ENCODE results near the gene CHCHD2. TPM values are rescaled to one million over a fixed set of nuclear protein-coding genes. Genes with fewer than 3 reads are reported as not detected.
A peak's percentile ranks its signal among the peaks of the same experiment; 100 is the strongest.

Gene CHCHD2
- total and polyA plus RNA-seq, 2 of the 13 experiments (the other 11 are each of a cell fraction or from before 2014, with no cell fraction given), result 330 to 572 TPM

GRCh38 chr7:56074371-56074791 is 31.9 kb downstream of the CHCHD2 start (continued):
- peak; percentile 49; the same call in 1 of the 2 replicates for TF ChIP-seq YEATS2 (CRISPR knock-in tag; IDR thresholded peaks at IDR 0.05; ENCODE audit: borderline replicate concordance)
- TF ChIP-seq MEIS1 (CRISPR knock-in tag; IDR thresholded peaks at IDR 0.05; ENCODE audit: borderline replicate concordance), result 0 out of 2 replicates have a peak, but pooled peaks have one; percentile 33
- TF ChIP-seq BRD4 (CRISPR knock-in tag; IDR thresholded peaks at IDR 0.05), result no peak
- 0 out of 2 replicates have a peak, but pooled peaks have one; percentile 43 for TF ChIP-seq ZFY (CRISPR knock-in tag; IDR thresholded peaks at IDR 0.05)
- TF ChIP-seq YY1 (IDR thresholded peaks at IDR 0.05; ENCODE audit: insufficient read depth, insufficient replicate concordance, low read depth, low read length), result peak; percentile 23
- TF ChIP-seq IKZF5 (CRISPR knock-in tag; IDR thresholded peaks at IDR 0.05), result peak; percentile 36; the same call in 1 of the 2 replicates
- TF ChIP-seq ZBTB38 (CRISPR knock-in tag; IDR thresholded peaks at IDR 0.05), result 0 out of 2 replicates have a peak, but pooled peaks have one; percentile 51
- TF ChIP-seq MXI1 (IDR thresholded peaks at IDR 0.05; ENCODE audit: borderline replicate concordance, low read depth, low read length), result peak; percentile 26; the same call in 1 of the 3 replicates
- TF ChIP-seq ZNF354B (CRISPR knock-in tag; IDR thresholded peaks at IDR 0.05), result no peak
- peak; percentile 62 for TF ChIP-seq ELF3 (CRISPR knock-in tag; IDR thresholded peaks at IDR 0.05)
- TF ChIP-seq PLRG1 (conservative IDR thresholded peaks at IDR 0.05), result no peak
- peak; percentile 70; the same call in 1 of the 2 replicates for TF ChIP-seq ZNF362 (CRISPR knock-in tag; IDR thresholded peaks at IDR 0.05; ENCODE audit: borderline replicate concordance)
- TF ChIP-seq ZSCAN9 (CRISPR knock-in tag; IDR thresholded peaks at IDR 0.05; ENCODE audit: borderline replicate concordance), result 0 out of 2 replicates have a peak, but pooled peaks have one; percentile 31
- TF ChIP-seq ZFX (CRISPR knock-in tag; IDR thresholded peaks at IDR 0.05; ENCODE audit: low read depth), result peak; percentile 24; the same call in 1 of the 2 replicates
- 0 out of 2 replicates have a peak, but pooled peaks have one; percentile 16 for TF ChIP-seq ISL2 (CRISPR knock-in tag; IDR thresholded peaks at IDR 0.05)
- TF ChIP-seq NR2F6 (IDR thresholded peaks at IDR 0.05), result peak; percentile 37; the same call in 1 of the 2 replicates
- TF ChIP-seq NR2F6 (CRISPR knock-in tag; IDR thresholded peaks at IDR 0.05), result 0 out of 2 replicates have a peak, but pooled peaks have one; percentile 9
- TF ChIP-seq ZNF687 (CRISPR knock-in tag; IDR thresholded peaks at IDR 0.05), result peak; percentile 66

Data from HepG2 (cell line).